GM21423 (cell line): ENCODE data around the gene PRAME.
A peak's percentile ranks its signal among the peaks of the same experiment; 100 is the strongest.
"Not testable (repeated sequence)": the region's sequence is repeated elsewhere in the genome, so short reads cannot be mapped to it uniquely, and the experiment has no call there.

Source experiments
- ATAC-seq: cut with Tn5 transposase; IDR thresholded peaks from one replicate; pipeline ENCODE4 v1.9.1; 2021; ENCODE audit warnings: mild to moderate bottlenecking, moderate library complexity; ENCODE audit not compliant: unreplicated experiment

Gene PRAME

GRCh38 chr22:22526125-22526912 is 32.7 kb downstream of the PRAME start:
- no peak for ATAC-seq

- no peak for ATAC-seq
Measured at GRCh38 chr22:22523494-22523893, 35.6 kb downstream of the PRAME start.

- ATAC-seq, result no peak
Measured at GRCh38 chr22:22521631-22522030, 37.4 kb downstream of the PRAME start.

- ATAC-seq, result no peak
Measured at GRCh38 chr22:22520667-22521602, 38.1 kb downstream of the PRAME start.

- no peak for ATAC-seq
Measured at GRCh38 chr22:22520020-22520656, 38.9 kb downstream of the PRAME start, which contains the start of gene ZNF280A. Gene ZNF280A, minus strand, starts transcription at chr22:22520270. Its CDS starts 4,640 bp downstream, at chr22:22515630.

GRCh38 chr22:22519591-22519990 is 39.5 kb downstream of the PRAME start:
- ATAC-seq, result no peak

- no peak for ATAC-seq
Measured at GRCh38 chr22:22516992-22517391, 42.1 kb downstream of the PRAME start.

GRCh38 chr22:22515890-22516289 is 43.2 kb downstream of the PRAME start:
- ATAC-seq, result no peak

GRCh38 chr22:22514431-22514830 is 44.6 kb downstream of the PRAME start:
- ATAC-seq, result not testable (repeated sequence)

GRCh38 chr22:22513619-22514018 is 45.4 kb downstream of the PRAME start:
- ATAC-seq, result no peak

GRCh38 chr22:22512951-22513350 is 46.1 kb downstream of the PRAME start:
- ATAC-seq, result no peak

GRCh38 chr22:22510833-22511232 is 48.2 kb downstream of the PRAME start:
- ATAC-seq, result not testable (repeated sequence)

GRCh38 chr22:22509912-22510311 is 49.2 kb downstream of the PRAME start:
- not testable (repeated sequence) for ATAC-seq

- peak; percentile 91 for ATAC-seq
Measured at GRCh38 chr22:22508274-22509176, 50.5 kb downstream of the PRAME start, which contains the start of gene ZNF280B. Gene ZNF280B, minus strand, starts transcription at chr22:22508742. Its CDS starts 19,344 bp downstream, at chr22:22489398.

- no peak for ATAC-seq
Measured at GRCh38 chr22:22507743-22508273, 51.3 kb downstream of the PRAME start.

- ATAC-seq, result no peak
Measured at GRCh38 chr22:22506736-22507135, 52.3 kb downstream of the PRAME start.

GRCh38 chr22:22498267-22498666 is 60.8 kb downstream of the PRAME start:
- ATAC-seq, result no peak
